Transverse colon (tissue), 4 donors: Measurements from ENCODE around the gene NR1D2. TPM values are rescaled to one million over a fixed set of nuclear protein-coding genes. Genes with fewer than 3 reads are reported as not detected.
"Not testable (repeated sequence)": the region's sequence is repeated elsewhere in the genome, so short reads cannot be mapped to it uniquely, and the experiment has no call there.

ENCODE experiments used
- DNase-seq: peaks from one replicate; pipeline ENCODE4 v3.0.0-alpha.2; 2019
- H3K27ac ChIP-seq, 4 donors: fragments of 200-600 bp; sonication (generic); 2 replicates each; pipeline ENCODE4 v1.5.1; 2016 to 2018; ENCODE audit warnings: inconsistent platforms in 4 of 4
- H3K27me3 ChIP-seq: fragments of 200-600 bp; sonication (generic); 2 replicates; pipeline ENCODE4 v1.5.1; 2017; ENCODE audit warnings: inconsistent platforms
- H3K36me3 ChIP-seq, 4 donors: fragments of 200-600 bp; sonication (generic); 2 replicates each; pipeline ENCODE4 v1.5.1; 2017 to 2019; ENCODE audit warnings: inconsistent platforms in 4 of 4
- H3K4me1 ChIP-seq, 4 donors: fragments of 200-600 bp; sonication (generic); 2 replicates each; pipeline ENCODE4 v1.5.1; 2017 to 2020; ENCODE audit warnings: inconsistent platforms in 4 of 4
- H3K4me3 ChIP-seq, 4 donors: fragments of 200-600 bp; sonication (generic); 1 replicate in 1 of 4; 2 replicates in 3 of 4; pipeline versions ENCODE4 v1.5.1 to v1.6.1; 2017 to 2019; ENCODE audit warnings: inconsistent platforms in 4 of 4
- H3K9me3 ChIP-seq, 2 donors: fragments of 200-600 bp; sonication (generic); 2 replicates each; pipeline ENCODE4 v1.5.1; 2017 to 2019; ENCODE audit warnings: inconsistent platforms in 2 of 2
- CTCF ChIP-seq, 5 experiments: fragments of 200-600 bp in 3 of 5; fragments of 450-650 bp in 2 of 5; sonication (generic) in 3 of 5; IDR thresholded peaks; 1 replicate in 2 of 5; 2 replicates in 3 of 5; pipeline ENCODE4 v1.5.1; 2016 to 2017; ENCODE audit warnings: antibody characterized with exemption in 5 of 5, inconsistent platforms in 3 of 5, mild to moderate bottlenecking in 2 of 5, moderate library complexity in 1 of 5
- EP300 ChIP-seq: sonication (generic); formaldehyde crosslinking; IDR thresholded peaks from one replicate; pipeline ENCODE4 v1.6.1; 2017; ENCODE audit warnings: antibody characterized with exemption, low read depth
- POLR2A ChIP-seq: fragments of 450-650 bp; IDR thresholded peaks from one replicate; pipeline ENCODE4 v1.6.1; 2016; ENCODE audit warnings: antibody characterized with exemption, mild to moderate bottlenecking, moderate library complexity
- POLR2AphosphoS5 ChIP-seq, 3 donors: sonication (generic); formaldehyde crosslinking; IDR thresholded peaks; one replicate each; pipeline ENCODE4 v1.6.1; 2016; ENCODE audit warnings: antibody characterized with exemption in 3 of 3
- WGBS, 2 donors: methylation state at CpG; one replicate each; pipeline ENCODE4 v1.1.5; 2018; ENCODE audit warnings: low coverage in 1 of 2; 5-methylcytosine and 5-hydroxymethylcytosine counted together
- in situ Hi-C, 4 donors: fragments of 200-750 bp; cut with MboI; loops; one replicate each; pipeline versions ENCODE4 v1.15.0 to v1.15.1; 2017; ENCODE audit warnings: low sequenced_read_pairs in 3 of 4, low pct_ligation_motif_present in 1 of 4, low pct_unique_long_range_greater_than_20kb in 1 of 4
- intact Hi-C: fragments of 100-400 bp; cut with DNase I; formaldehyde crosslinking; loops from one replicate; pipeline ENCODE4 v1.15.1; 2023; ENCODE audit warnings: low total_unique reads
- total RNA-seq, 4 donors: library from RNA; depleted of rRNA; stranded (reverse); fragments of >200 nt; gene quantifications; one replicate each; pipeline ENCODE4 v1.1.0, GENCODE V29; 2016

NR1D2 gene
- total RNA-seq, 4 donors from 2014 or later = 21.9 to 34.8 (median 26.9) TPM

- TF ChIP-seq EP300 = no peak
- intact Hi-C loops (no loop called here), in situ Hi-C loops (no loop called here)
- Histone ChIP-seq H3K27ac (peak overlapping the region in 2 of 4 donors; percentile 93 to 97), H3K9me3 (no peaks in the 10 kb centered on the region), H3K36me3 (peaks cover 0 to 13% (median 0%) of the 10 kb centered on the region in 4 donors), H3K4me3 (peak overlapping the region in 3 of 4 donors; percentile 70 to 97 (median 73)), H3K4me1 (peaks cover 12 to 49% (median 25%) of the 10 kb centered on the region in 4 donors), H3K27me3 (no peaks in the 10 kb centered on the region)
- 56 to 70% methylated on average over 6 to 7 of the region's 7 CpGs for WGBS, 2 donors
- no peak for DNase-seq
Measured at GRCh38 chr3:23915537-23916108, 29.5 kb upstream of the NR1D2 start.

GRCh38 chr3:23916152-23916885, 28.8 kb upstream of the NR1D2 start:
- Histone ChIP-seq H3K9me3 (no peaks in the 10 kb centered on the region), H3K4me3 (peak overlapping the region; percentile 70 to 97 (median 72)), H3K36me3 (peaks cover 0 to 15% (median 0%) of the 10 kb centered on the region in 4 donors), H3K27me3 (no peaks in the 10 kb centered on the region), H3K4me1 (peaks cover 12 to 55% (median 25%) of the 10 kb centered on the region in 4 donors), H3K27ac (peak overlapping the region; percentile 93 to 97 (median 94))
- intact Hi-C loops (no loop called here), in situ Hi-C loops (no loop called here)
- no peak for TF ChIP-seq CTCF (IDR thresholded peaks at IDR 0.05)
- no peak for TF ChIP-seq POLR2AphosphoS5 (IDR thresholded peaks at IDR 0.05)
- TF ChIP-seq EP300 = no peak
- WGBS, 2 donors = 4 to 23% methylated on average over 6 to 22 of the region's 48 CpGs
- DNase-seq = no peak

GRCh38 chr3:23916886-23917678, 28.0 kb upstream of the NR1D2 start, which contains the start of the genes NKIRAS1 and RPL15:
Gene NKIRAS1 (minus strand): TSS chr3:23916990. CDS start chr3:23910904, 6,086 bp downstream.
Gene RPL15 (plus strand): TSS chr3:23917132. CDS start chr3:23917860, 728 bp downstream.
- H3K36me3 ChIP-seq = peaks cover 0 to 15% (median 0%) of the 10 kb centered on the region in 4 donors
- peak within 1 kb of the TSS; percentile 93 to 97 (median 94) for H3K27ac ChIP-seq
- no peaks in the 10 kb centered on the region for H3K27me3 ChIP-seq
- in situ Hi-C loops (no loop called here), intact Hi-C loops (no loop called here)
- H3K9me3 ChIP-seq = no peaks in the 10 kb centered on the region
- H3K4me1 ChIP-seq = peaks cover 12 to 55% (median 25%) of the 10 kb centered on the region in 4 donors
- H3K4me3 ChIP-seq = peak within 1 kb of the TSS; percentile 70 to 97 (median 75)
- WGBS, 2 donors = 0 to 5% methylated on average over 4 to 53 of the region's 64 CpGs
- TF ChIP-seq POLR2A = peak; percentile 99
- TF ChIP-seq CTCF (IDR thresholded peaks at IDR 0.05) = peak; percentile 54 to 97 (median 67)
- TF ChIP-seq POLR2AphosphoS5 (IDR thresholded peaks at IDR 0.05) = peak; percentile 99 to 100 (median 100)
- no peak for TF ChIP-seq EP300
- DNase-seq = peak; percentile 98

- H3K27ac ChIP-seq = peak overlapping the region; percentile 93 to 97 (median 94)
- peaks cover 0 to 15% (median 0%) of the 10 kb centered on the region in 4 donors for H3K36me3 ChIP-seq
- peaks cover 12 to 55% (median 25%) of the 10 kb centered on the region in 4 donors for H3K4me1 ChIP-seq
- H3K9me3 ChIP-seq, H3K27me3 ChIP-seq, intact Hi-C loops, in situ Hi-C loops: not testable (repeated sequence)
- peak overlapping the region; percentile 70 to 97 (median 75) for H3K4me3 ChIP-seq
- peak; percentile 75 for DNase-seq
- WGBS, 2 donors = 0 to 1% methylated on average over 1 to 20 of the region's 21 CpGs
Measured at GRCh38 chr3:23917679-23918303, 27.3 kb upstream of the NR1D2 start.

- DNase-seq, H3K9me3 ChIP-seq, H3K27me3 ChIP-seq, in situ Hi-C loops, intact Hi-C loops: not testable (repeated sequence)
- H3K36me3 ChIP-seq = peaks cover 0 to 15% (median 0%) of the 10 kb centered on the region in 4 donors
- peak overlapping the region; percentile 93 to 97 (median 94) for H3K27ac ChIP-seq
- H3K4me3 ChIP-seq = peak overlapping the region; percentile 70 to 97 (median 75)
- WGBS, 2 donors = 12 to 18% methylated on average over 7 to 12 of the region's 12 CpGs
- H3K4me1 ChIP-seq = peaks cover 12 to 55% (median 25%) of the 10 kb centered on the region in 4 donors
Measured at GRCh38 chr3:23918331-23918730, 26.8 kb upstream of the NR1D2 start.
